Neural cell (in vitro differentiated cells): ENCODE data around the gene TOGARAM2.

Experiments used
- EP300 ChIP-seq: fragments of 450-650 bp; conservative IDR thresholded peaks from 2 replicates; pipeline ENCODE4 v1.6.1; 2014; ENCODE audit warnings: antibody characterized with exemption, mild to moderate bottlenecking, moderate library complexity; ENCODE audit not compliant: poor library complexity, severe bottlenecking
- EZH2 ChIP-seq: fragments of 200-600, 300-800 bp; shearing (Covaris generic), sonication (generic); IDR thresholded peaks from 2 replicates; pipeline ENCODE4 v1.6.1; 2014; ENCODE audit warnings: antibody characterized with exemption, low read length, borderline replicate concordance, mild to moderate bottlenecking; ENCODE audit not compliant: insufficient read depth, poor library complexity, severe bottlenecking
- REST ChIP-seq: IDR thresholded peaks from 2 replicates; pipeline ENCODE4 v1.6.1; 2012; ENCODE audit warnings: borderline replicate concordance
- SMC3 ChIP-seq: fragments of 450-650 bp; conservative IDR thresholded peaks from 2 replicates; pipeline ENCODE4 v1.6.1; 2014; ENCODE audit warnings: antibody characterized with exemption, mild to moderate bottlenecking, moderate library complexity; ENCODE audit not compliant: poor library complexity
- TAF1 ChIP-seq: IDR thresholded peaks from 2 replicates; pipeline ENCODE4 v1.6.1; 2012; ENCODE audit warnings: low read depth
- TF ChIP-seq, protein P1 (sequence below): fragments of 450-650 bp; IDR thresholded peaks from 2 replicates; pipeline ENCODE4 v1.5.1; 2014; ENCODE audit warnings: antibody characterized with exemption, mild to moderate bottlenecking, moderate library complexity; ENCODE audit not compliant: poor library complexity, severe bottlenecking

DNA sequence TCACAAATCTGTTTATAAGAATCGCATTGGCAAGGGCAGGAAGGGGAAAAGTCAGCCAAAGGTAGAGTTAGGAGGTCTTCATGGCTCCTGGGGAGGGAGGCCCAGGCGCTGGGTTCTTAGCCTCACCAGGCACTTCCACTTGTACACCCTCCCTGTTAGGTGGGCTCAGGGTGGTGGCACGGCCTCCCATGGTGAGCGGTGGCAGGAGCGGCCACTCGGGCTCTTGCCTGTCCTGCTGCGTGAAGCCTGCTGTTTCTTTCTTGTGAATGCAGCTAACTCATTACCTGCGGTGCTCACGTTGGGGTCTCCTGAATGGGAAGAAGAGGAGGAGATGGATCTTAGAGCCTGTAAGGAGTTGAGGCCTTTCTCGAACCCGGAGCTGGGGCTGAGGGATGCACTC is 40.8 kb downstream of the TOGARAM2 start:
- TF ChIP-seq EP300 (no peak), TAF1 (no peak), EZH2 (no peak), REST (no peak), SMC3 (no peak)
- TF ChIP-seq, protein P1, sequence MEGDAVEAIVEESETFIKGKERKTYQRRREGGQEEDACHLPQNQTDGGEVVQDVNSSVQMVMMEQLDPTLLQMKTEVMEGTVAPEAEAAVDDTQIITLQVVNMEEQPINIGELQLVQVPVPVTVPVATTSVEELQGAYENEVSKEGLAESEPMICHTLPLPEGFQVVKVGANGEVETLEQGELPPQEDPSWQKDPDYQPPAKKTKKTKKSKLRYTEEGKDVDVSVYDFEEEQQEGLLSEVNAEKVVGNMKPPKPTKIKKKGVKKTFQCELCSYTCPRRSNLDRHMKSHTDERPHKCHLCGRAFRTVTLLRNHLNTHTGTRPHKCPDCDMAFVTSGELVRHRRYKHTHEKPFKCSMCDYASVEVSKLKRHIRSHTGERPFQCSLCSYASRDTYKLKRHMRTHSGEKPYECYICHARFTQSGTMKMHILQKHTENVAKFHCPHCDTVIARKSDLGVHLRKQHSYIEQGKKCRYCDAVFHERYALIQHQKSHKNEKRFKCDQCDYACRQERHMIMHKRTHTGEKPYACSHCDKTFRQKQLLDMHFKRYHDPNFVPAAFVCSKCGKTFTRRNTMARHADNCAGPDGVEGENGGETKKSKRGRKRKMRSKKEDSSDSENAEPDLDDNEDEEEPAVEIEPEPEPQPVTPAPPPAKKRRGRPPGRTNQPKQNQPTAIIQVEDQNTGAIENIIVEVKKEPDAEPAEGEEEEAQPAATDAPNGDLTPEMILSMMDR, result no peak
